Neural progenitor cell (in vitro differentiated cells): ENCODE measurements around the gene MYLK.

Experiments used
- CTCF ChIP-seq: fragments of 200-600 bp; sonication (generic); IDR thresholded peaks from 2 replicates; pipeline ENCODE4 v1.5.1; 2017; ENCODE audit warnings: antibody characterized with exemption, mild to moderate bottlenecking
- EZH2 ChIP-seq: fragments of 200-600 bp; sonication (generic); IDR thresholded peaks from 2 replicates; pipeline ENCODE4 v1.6.1; 2017; ENCODE audit warnings: antibody characterized with exemption, mild to moderate bottlenecking, moderate library complexity
- EZH2phosphoT487 ChIP-seq: fragments of 200-600 bp; sonication (generic); IDR thresholded peaks from 2 replicates; pipeline ENCODE4 v1.6.1; 2017; ENCODE audit warnings: antibody characterized with exemption

GRCh38 chr3:123720638-123721037, 163.5 kb downstream of the MYLK start:
- no peak for TF ChIP-seq CTCF
- TF ChIP-seq EZH2, result no peak
- no peak for TF ChIP-seq EZH2phosphoT487
